Measurements from ENCODE around the gene PATL1.

DNA sequence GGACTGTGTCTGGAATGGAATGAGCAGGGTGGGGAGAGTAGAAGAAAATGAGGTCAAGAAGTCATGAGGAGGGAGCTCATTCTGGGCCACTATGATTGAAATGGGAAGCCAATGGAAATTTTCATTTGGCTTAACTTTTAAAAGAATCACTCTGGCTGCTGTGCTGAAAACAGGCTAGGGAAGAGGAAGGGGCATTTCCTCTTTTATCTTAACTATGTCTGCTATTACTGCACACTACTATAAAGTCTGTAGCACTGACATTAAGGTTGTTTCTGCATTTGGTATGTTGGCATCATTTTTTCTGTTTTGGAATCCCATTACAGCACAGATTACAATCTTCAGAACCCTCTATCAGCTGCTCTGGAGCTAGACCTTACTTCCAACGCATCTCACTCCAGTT, 8.2 kb downstream of the PATL1 start:
- TF ChIP-seq HDAC2 (IDR thresholded peaks at IDR 0.05) (no peak), MYC (IDR thresholded peaks at IDR 0.05; ENCODE audit: borderline replicate concordance, low read length) (no peak)
- TF ChIP-seq, protein P1, sequence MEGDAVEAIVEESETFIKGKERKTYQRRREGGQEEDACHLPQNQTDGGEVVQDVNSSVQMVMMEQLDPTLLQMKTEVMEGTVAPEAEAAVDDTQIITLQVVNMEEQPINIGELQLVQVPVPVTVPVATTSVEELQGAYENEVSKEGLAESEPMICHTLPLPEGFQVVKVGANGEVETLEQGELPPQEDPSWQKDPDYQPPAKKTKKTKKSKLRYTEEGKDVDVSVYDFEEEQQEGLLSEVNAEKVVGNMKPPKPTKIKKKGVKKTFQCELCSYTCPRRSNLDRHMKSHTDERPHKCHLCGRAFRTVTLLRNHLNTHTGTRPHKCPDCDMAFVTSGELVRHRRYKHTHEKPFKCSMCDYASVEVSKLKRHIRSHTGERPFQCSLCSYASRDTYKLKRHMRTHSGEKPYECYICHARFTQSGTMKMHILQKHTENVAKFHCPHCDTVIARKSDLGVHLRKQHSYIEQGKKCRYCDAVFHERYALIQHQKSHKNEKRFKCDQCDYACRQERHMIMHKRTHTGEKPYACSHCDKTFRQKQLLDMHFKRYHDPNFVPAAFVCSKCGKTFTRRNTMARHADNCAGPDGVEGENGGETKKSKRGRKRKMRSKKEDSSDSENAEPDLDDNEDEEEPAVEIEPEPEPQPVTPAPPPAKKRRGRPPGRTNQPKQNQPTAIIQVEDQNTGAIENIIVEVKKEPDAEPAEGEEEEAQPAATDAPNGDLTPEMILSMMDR (IDR thresholded peaks at IDR 0.05) = no peak
- TF ChIP-seq, protein P2, sequence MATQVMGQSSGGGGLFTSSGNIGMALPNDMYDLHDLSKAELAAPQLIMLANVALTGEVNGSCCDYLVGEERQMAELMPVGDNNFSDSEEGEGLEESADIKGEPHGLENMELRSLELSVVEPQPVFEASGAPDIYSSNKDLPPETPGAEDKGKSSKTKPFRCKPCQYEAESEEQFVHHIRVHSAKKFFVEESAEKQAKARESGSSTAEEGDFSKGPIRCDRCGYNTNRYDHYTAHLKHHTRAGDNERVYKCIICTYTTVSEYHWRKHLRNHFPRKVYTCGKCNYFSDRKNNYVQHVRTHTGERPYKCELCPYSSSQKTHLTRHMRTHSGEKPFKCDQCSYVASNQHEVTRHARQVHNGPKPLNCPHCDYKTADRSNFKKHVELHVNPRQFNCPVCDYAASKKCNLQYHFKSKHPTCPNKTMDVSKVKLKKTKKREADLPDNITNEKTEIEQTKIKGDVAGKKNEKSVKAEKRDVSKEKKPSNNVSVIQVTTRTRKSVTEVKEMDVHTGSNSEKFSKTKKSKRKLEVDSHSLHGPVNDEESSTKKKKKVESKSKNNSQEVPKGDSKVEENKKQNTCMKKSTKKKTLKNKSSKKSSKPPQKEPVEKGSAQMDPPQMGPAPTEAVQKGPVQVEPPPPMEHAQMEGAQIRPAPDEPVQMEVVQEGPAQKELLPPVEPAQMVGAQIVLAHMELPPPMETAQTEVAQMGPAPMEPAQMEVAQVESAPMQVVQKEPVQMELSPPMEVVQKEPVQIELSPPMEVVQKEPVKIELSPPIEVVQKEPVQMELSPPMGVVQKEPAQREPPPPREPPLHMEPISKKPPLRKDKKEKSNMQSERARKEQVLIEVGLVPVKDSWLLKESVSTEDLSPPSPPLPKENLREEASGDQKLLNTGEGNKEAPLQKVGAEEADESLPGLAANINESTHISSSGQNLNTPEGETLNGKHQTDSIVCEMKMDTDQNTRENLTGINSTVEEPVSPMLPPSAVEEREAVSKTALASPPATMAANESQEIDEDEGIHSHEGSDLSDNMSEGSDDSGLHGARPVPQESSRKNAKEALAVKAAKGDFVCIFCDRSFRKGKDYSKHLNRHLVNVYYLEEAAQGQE (IDR thresholded peaks at IDR 0.05) = no peak
